Hematopoietic multipotent progenitor cell treated with erythropoietin and hydrocortisone succinate and interleukin-3 and kit ligand, for 8 days (in vitro differentiated cells): Measurements from ENCODE around the gene SCRN1.

Source experiments
- DNase-seq: peaks from one replicate; pipeline ENCODE4 v3.0.0-alpha.2; 2015

Gene SCRN1, protein sequence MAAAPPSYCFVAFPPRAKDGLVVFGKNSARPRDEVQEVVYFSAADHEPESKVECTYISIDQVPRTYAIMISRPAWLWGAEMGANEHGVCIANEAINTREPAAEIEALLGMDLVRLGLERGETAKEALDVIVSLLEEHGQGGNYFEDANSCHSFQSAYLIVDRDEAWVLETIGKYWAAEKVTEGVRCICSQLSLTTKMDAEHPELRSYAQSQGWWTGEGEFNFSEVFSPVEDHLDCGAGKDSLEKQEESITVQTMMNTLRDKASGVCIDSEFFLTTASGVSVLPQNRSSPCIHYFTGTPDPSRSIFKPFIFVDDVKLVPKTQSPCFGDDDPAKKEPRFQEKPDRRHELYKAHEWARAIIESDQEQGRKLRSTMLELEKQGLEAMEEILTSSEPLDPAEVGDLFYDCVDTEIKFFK

GRCh38 chr7:29989257-29989995 lies at the start of gene SCRN1:
TSS of gene SCRN1 (minus strand) at chr7:29989801. CDS start at chr7:29969067, 20,734 bp downstream.
- DNase-seq, result no peak

- DNase-seq, result no peak
Observed at GRCh38 chr7:30038196-30038980, 48.8 kb upstream of the SCRN1 start.

GRCh38 chr7:30036220-30036619 lies 46.6 kb upstream of the SCRN1 start:
- DNase-seq, result no peak

- DNase-seq, result peak; percentile 66
Observed at GRCh38 chr7:30034501-30034900, 44.9 kb upstream of the SCRN1 start.

DNA sequence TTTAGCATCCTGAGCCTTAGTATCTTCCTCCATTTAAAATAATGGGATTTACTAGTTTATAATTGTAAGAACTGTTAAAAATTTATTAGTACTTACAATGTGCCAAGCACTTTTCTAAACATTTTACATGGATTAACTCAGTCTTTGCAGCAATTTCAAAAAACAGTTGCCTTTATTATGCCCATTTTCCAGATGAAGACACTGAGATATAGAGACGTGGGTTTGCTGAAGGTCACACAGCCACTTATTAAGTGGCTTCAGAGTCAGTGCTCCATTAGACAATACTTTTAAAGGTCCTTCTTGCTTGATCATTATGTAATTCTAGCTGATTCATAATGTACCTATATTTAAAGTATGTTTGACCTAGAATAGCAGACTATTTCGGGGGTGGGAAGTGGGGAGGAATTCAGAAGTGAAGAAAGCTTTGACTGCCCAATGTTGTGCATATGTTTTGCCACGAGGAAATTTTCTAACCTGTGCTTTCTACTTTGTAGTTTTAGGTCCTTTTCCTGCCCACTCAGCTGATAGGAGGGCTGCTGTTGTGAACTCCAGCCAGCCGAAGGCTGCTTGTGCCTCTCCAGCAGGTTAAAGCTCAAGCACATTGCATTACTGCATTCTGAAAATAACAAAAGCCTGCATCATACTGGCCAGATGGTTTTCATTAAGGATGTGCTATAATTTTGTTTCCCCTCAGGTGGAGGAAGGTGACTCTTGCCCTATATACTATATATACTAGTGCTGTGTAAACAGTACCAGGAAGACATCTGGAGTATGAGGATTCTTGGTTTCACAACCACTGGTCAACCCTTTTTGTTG lies 42.9 kb upstream of the SCRN1 start:
- DNase-seq, result no peak

DNA sequence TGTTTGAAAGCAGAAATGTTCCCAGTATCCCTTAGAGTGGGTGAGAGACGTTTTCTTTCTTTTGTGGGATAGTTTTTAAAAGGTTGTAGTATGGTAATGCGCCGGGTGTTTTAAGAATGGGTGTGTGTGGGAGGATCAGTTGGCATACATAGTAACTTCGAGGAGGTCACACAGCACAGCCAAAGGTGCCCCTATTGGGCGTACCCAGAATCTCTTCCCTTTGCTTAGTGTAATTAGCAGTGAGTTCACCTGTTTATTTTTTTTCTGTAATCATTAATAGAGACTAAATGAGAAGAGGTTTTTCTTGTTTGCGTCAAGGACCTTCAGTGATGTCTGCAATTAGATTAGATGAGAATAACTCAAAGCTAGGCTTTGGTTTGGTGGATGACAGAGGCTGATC lies 40.1 kb upstream of the SCRN1 start:
- peak; percentile 49 for DNase-seq

GRCh38 chr7:30028749-30029635 lies 39.4 kb upstream of the SCRN1 start:
- DNase-seq, result peak; percentile 55

GRCh38 chr7:30028216-30028748 lies 38.7 kb upstream of the SCRN1 start, which contains the start of gene PLEKHA8:
TSS of gene PLEKHA8 (plus strand) at chr7:30028412. CDS start at chr7:30028763, 351 bp downstream.
- DNase-seq, result peak; percentile 88

GRCh38 chr7:30027740-30028215 lies 38.2 kb upstream of the SCRN1 start:
- DNase-seq, result no peak

DNA sequence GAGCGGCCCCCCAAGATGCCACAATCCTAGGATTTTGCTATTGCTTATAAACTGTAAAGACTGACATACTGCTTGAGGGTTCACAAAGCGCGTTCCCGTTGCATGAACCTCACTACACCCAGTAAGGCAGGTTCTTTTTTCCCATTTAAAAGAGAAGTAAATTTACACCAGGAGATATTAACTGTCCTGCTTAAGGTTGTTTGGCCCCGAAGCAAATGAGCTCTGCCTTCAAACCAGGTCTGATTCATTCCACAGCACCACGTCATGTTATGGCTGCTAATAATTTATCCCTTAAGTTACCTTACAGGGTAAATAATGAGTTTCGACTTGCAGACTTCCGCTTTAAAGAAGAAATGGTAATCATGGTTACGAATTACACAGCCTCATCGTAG lies 37.5 kb upstream of the SCRN1 start:
- no peak for DNase-seq

- DNase-seq, result peak; percentile 99
Observed at GRCh38 chr7:30026229-30027064, 36.8 kb upstream of the SCRN1 start, which contains the start of gene FKBP14. TSS of gene FKBP14 (minus strand) at chr7:30026702. CDS start at chr7:30026508, 194 bp downstream.

- DNase-seq, result no peak
Observed at GRCh38 chr7:30023524-30023923, 33.9 kb upstream of the SCRN1 start.

- no peak for DNase-seq
Observed at GRCh38 chr7:30022991-30023390, 33.4 kb upstream of the SCRN1 start.

DNA sequence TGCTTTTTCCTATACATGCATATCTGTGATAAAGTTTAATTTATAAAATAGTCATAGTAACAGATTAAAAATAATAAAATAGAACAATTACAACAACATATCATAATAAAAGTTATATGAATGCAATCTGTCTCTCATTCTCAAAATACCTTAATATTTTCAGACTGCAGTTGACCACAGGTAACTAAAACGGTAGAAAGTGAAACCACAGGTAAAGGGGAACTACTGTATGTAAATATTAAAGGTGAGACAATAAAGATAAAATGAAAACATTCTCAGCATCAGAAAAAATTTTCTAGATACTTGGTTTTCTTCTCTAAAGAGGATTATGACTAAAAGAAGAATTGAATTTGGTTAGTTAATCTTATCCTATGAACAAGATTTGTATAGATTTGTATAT lies 30.9 kb upstream of the SCRN1 start:
- DNase-seq, result no peak

GRCh38 chr7:30019960-30020359 lies 30.4 kb upstream of the SCRN1 start:
- DNase-seq, result no peak

GRCh38 chr7:30019387-30019786 lies 29.8 kb upstream of the SCRN1 start:
- no peak for DNase-seq

DNA sequence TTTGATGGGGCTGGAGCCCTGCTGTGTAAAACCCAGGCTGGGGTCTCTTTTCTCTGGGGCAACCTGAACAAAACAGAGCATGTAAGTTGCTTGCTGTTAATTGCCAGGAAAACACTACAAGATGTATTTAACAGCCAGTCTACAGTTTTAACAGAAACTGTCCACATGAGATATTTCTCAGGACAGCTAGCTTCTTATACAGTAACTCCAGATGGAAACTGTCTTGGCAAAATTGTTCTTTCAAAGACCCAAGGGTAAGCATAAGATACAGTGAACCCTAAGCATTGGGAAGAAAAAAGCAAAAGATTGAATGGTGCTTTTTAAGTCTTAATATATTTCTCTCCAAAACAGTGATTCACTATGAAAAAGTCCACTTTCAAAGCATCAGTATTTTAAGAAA lies 28.9 kb upstream of the SCRN1 start:
- no peak for DNase-seq

- no peak for DNase-seq
Observed at GRCh38 chr7:30012757-30013156, 23.2 kb upstream of the SCRN1 start.

GRCh38 chr7:30010021-30010420 lies 20.4 kb upstream of the SCRN1 start:
- no peak for DNase-seq

GRCh38 chr7:30005464-30005863 lies 15.9 kb upstream of the SCRN1 start:
- no peak for DNase-seq
